ENCODE measurements around the gene CADM2.
"Not testable (repeated sequence)": the region's sequence is repeated elsewhere in the genome, so short reads cannot be mapped to it uniquely, and the experiment has no call there.

Gene CADM2

GRCh38 chr3:85077018-85077417 lies 118.2 kb downstream of the CADM2 start:
- DNase-seq (ENCODE audit: low read depth) = no peak

GRCh38 chr3:85081191-85081906 lies 122.6 kb downstream of the CADM2 start:
- no peak for DNase-seq (ENCODE audit: low read depth)

- no peak for DNase-seq (ENCODE audit: low read depth)
Observed at GRCh38 chr3:85090495-85090894, 131.7 kb downstream of the CADM2 start.

DNA sequence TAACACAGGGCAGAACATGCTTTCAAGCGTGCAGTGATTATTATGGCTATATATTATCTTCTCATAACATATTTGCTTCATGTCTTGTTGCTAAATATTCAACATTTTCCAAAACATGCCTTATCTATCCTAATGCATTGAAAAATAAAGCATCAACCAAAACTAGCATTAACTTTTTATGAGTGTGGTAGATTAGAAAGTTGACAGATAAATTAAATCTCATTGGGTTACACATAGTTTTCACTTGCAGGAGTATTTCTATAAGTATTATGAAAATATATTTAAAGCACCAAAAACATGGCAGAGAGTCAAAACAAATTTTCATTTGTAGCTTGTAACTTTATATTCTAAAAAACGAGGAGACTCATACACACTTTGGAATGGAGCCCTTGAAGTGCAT lies 141.5 kb downstream of the CADM2 start:
- no peak for DNase-seq (ENCODE audit: low read depth)

DNA sequence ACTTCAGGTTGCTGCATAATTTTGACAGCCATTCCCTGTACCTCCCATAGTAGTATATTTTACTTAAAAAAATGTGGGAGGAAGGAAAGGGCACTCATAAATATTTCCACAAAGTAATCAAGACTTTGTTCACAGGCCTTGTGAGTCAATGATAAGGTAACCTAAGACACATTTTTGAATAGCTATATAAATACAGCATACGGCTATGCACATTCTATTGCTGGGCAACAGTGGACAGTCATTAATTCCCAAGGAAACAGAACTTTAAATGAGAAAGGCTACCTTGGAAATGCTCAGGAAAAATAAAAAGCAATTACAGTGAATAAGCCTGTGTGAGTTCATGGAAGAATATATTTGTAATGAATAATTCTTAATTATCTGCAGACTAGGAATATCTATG lies 144.0 kb downstream of the CADM2 start:
- DNase-seq (ENCODE audit: low read depth) = no peak

- no peak for DNase-seq (ENCODE audit: low read depth)
Observed at GRCh38 chr3:85110393-85110792, 151.6 kb downstream of the CADM2 start.

- no peak for DNase-seq (ENCODE audit: low read depth)
Observed at GRCh38 chr3:85120879-85121278, 162.1 kb downstream of the CADM2 start.

GRCh38 chr3:85132864-85133263 lies 174.1 kb downstream of the CADM2 start:
- DNase-seq (ENCODE audit: low read depth) = not testable (repeated sequence)

- DNase-seq (ENCODE audit: low read depth) = not testable (repeated sequence)
Observed at GRCh38 chr3:85133691-85134420, 175.1 kb downstream of the CADM2 start.

DNA sequence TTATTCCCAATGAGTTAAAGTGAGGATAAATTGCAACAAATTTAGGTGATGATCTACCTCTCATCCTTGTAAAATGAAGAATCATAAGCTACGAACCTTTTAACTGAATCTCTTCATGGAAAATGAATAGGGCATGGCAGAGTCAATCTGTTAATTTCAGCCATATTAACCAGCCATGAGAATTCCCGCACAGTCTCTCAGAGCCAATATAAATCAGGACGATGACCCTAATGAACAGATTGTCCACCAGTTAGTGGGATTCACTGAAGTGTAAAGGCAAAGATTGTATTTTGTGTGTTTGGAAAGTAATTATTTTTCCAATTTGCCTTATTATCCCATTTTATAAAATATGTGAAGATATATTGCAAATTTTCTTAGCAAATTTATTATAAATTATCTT lies 183.8 kb downstream of the CADM2 start:
- no peak for DNase-seq (ENCODE audit: low read depth)

GRCh38 chr3:85148036-85148435 lies 189.2 kb downstream of the CADM2 start:
- DNase-seq (ENCODE audit: low read depth) = no peak

DNA sequence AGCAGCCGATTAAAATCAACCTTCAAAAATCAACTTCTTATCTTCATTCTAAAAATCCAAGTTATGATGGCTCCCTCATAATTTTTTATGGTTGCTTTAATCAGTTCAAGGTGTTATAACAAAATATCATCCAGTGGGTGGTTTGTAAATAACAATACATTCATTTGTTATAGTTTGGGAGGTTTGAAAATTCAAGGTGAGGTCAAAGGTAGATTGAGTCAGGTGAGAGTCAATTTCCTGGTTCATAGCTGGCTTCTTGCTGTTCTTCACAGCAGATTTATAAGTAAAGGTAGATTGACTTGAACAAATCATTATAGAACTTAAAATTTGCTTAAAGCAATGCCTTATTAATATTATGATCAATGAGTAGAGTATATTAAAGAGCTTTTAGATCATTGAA lies 192.8 kb downstream of the CADM2 start:
- DNase-seq (ENCODE audit: low read depth) = no peak

GRCh38 chr3:85153279-85153678 lies 194.5 kb downstream of the CADM2 start:
- DNase-seq (ENCODE audit: low read depth) = not testable (repeated sequence)

GRCh38 chr3:85159376-85159775 lies 200.6 kb downstream of the CADM2 start:
- DNase-seq (ENCODE audit: low read depth) = no peak

DNA sequence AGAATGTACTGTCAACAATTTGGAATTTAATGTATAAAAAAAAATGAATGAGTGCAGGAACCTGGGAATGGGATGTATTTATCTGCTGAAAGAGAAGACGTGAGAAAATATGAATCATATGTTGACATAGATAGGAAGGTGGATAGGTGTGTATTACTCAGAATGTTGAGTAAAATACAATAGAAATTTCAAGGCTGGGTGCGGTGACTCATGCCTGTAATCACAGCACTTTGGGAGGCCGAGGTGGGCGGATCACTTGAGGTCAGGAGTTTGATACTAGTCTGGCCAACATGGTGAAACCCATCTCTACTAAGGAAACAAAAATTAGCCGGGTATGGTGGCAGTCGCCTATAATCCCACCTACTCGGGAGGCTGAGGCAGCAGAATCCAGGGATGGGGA lies 202.8 kb downstream of the CADM2 start:
- DNase-seq (ENCODE audit: low read depth) = no peak

- DNase-seq (ENCODE audit: low read depth) = no peak
Observed at GRCh38 chr3:85162905-85163304, 204.1 kb downstream of the CADM2 start.

DNA sequence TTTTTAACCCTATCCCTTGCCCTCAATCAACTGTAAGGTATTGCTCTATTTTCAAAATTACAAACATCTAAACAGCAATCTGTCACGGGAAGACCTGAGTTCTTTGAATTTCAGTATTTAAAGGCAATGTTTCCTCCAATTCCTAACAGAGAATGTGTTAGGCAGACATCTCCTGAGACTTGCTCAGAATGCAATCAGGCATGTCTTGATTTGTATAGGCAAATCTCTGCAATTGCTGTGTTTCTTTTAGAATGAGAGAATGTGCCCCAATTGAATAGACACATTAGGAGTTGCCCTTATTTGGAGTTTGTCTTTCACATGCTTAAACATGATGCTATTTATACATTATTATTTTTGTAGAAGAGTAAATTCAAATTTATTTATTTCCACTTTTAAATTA lies 205.6 kb downstream of the CADM2 start:
- no peak for DNase-seq (ENCODE audit: low read depth)

DNA sequence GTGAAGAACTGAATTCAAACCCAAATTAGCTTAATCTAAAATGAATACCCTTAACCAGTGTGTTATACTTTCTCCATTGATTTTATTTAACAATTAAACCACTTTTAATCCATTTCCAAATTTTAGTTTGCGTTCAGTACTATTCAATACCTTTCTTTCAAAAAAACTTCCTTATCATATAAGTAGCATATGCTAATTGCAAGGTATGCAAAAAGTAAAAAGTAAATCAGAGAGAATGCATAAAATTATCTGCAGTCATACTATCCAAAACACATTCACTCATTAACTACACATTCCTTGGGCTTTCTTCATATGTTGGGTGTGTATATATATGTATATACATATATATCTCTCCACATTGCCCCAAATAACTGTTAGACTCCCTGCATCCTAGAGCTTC lies 208.8 kb downstream of the CADM2 start:
- DNase-seq (ENCODE audit: low read depth) = no peak

DNA sequence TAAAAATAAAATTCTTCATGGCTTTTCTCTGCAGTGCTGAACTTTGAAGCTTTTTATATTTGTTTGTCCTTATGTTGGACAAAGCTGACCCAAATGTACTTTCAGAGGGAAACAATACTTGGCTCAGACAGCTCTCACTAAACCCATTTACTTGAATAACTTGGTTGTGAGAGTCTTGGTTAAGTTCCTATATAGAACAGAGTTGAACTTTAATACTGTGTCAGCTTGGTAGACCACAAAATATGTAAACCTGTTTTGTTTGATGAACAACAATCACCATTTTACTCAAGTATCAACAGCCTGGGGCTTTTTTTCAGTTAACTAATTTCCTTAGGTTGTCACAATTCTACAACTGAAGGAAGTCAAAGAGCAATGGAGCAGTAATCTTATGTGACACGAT lies 211.9 kb downstream of the CADM2 start:
- no peak for DNase-seq (ENCODE audit: low read depth)

DNA sequence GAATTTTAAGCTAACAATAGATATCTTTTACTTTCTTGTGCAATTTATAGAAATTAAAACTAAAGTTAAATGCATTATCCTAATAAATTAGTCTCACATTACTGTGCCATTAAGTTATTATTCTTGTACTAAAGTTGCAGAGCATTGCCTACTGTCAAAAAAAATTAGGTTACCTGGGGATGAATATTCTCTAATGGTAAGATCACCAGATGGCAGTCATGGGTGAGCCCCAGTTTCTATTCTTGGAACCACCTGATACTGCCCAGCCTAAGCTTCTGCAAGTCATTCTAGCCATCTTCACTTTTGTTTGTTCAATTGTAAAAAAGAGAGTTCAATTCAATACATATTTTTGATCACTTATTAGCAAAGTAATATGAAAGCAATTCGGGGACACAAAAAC lies 213.2 kb downstream of the CADM2 start:
- DNase-seq (ENCODE audit: low read depth) = no peak

GRCh38 chr3:85176799-85177198 lies 218.0 kb downstream of the CADM2 start:
- DNase-seq (ENCODE audit: low read depth) = no peak

- no peak for DNase-seq (ENCODE audit: low read depth)
Observed at GRCh38 chr3:85182975-85183752, 224.4 kb downstream of the CADM2 start.

DNA sequence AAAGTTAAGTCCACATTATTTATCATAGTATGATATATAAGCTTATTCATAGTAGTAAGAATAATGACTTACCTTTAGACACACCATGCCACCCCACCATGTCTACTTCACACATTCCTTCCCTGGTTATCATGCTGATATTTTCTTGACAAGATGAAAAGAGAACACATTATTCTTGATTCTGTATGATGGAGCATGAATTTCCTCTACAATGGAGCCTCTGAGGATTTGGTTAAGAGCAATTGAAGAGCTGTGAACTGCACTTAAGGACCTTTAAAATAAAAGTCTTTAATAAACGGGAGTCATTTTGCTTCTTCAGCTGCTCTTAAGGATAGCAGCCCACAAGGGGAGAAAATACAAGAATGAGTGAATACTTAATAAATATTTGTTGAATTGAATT lies 226.7 kb downstream of the CADM2 start:
- no peak for DNase-seq (ENCODE audit: low read depth)

All from T follicular helper cell (primary cell).